Astrocyte of the spinal cord (primary cell): ENCODE data around the gene IRAK1BP1.
"Not testable (repeated sequence)": the region's sequence is repeated elsewhere in the genome, so short reads cannot be mapped to it uniquely, and the experiment has no call there.

ENCODE experiments used
- DNase-seq: peaks from one replicate; pipeline ENCODE4 v3.0.0; 2011; ENCODE audit warnings: low read depth, low spot score
- H3K4me3 ChIP-seq: 2 replicates; pipeline ENCODE4 v1.5.1; 2011; ENCODE audit warnings: low read depth, mild to moderate bottlenecking, low read length, moderate library complexity
- CTCF ChIP-seq: IDR thresholded peaks from 2 replicates; pipeline ENCODE4 v1.5.1; 2012; ENCODE audit warnings: low read depth, mild to moderate bottlenecking, low read length, inconsistent platforms
- in situ Hi-C: cut with HindIII; loops from 2 replicates; pipeline ENCODE4 v1.10.0; 2017; ENCODE audit warnings: low sequenced_read_pairs

Gene IRAK1BP1

DNA sequence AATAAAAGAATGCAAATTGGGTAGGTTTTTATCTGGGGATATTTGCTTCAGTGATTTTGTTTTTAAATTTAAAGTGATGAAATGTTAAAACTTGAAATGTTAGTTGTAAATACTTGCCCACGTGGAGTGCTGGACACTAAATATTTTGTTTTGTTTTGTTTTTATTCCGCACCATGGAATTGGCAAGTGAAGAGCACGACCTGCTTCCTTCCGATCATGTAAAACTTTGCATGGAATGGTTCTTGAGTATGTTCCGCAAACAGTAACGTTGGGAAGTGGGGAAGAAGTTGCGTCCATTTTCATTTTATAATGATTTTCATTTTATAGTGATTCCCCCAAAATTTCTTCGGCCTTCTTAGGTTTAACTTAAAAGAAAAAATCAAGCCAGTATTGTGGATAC lies 765 bp downstream of the IRAK1BP1 start:
- H3K4me3 ChIP-seq, result peak overlapping the region; percentile 93
- TF ChIP-seq CTCF, result no peak
- peak; percentile 7 for DNase-seq
- in situ Hi-C loops, result no loop called here

DNA sequence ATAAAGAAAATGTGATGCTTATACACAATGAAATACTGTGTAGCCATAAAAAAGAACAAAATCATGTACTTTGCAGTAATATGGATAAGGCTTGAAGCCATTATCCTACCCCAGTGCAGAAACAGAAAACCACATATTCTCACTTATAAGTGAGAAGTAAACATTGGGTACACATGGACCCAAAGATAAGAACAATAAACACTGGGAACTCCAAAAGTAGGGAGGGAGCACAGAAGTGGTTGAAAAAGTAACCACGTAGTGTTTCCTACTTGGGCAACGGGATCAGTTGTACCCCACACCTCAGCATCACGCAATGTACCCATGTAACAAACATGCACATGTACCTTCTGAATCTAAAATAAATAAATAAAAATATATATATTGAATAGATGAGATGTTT lies 8.2 kb downstream of the IRAK1BP1 start:
- H3K4me3 ChIP-seq, result no peak overlapping the region
- DNase-seq, result no peak
- TF ChIP-seq CTCF, result no peak
- in situ Hi-C loops, result no loop called here

- in situ Hi-C loops, result no loop called here
- no peak for TF ChIP-seq CTCF
- no peak for DNase-seq
- H3K4me3 ChIP-seq, result no peak overlapping the region
Observed at GRCh38 chr6:78883651-78884050, 16.3 kb downstream of the IRAK1BP1 start.

DNA sequence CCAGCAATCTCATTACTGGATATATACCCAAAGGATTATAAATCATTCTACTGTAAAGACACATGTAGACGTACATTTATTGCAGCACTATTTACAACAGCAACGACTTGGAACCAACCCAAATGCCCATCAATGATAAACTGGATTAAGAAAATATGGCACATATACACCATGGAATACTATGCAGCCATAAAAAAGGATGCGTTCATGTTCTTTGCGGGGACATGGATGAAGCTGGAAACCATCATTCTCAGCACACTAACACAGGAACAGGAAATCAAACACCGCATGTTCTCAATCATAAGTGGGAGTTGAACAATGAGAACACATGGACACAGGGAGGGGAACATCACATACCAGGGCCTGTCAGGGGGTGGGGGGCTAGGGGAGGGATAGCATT lies 22.6 kb downstream of the IRAK1BP1 start:
- H3K4me3 ChIP-seq, in situ Hi-C loops, DNase-seq: not testable (repeated sequence)

- TF ChIP-seq CTCF, result no peak
- DNase-seq, result no peak
- no peak overlapping the region for H3K4me3 ChIP-seq
Observed at GRCh38 chr6:78896227-78896626, 28.9 kb downstream of the IRAK1BP1 start.

DNA sequence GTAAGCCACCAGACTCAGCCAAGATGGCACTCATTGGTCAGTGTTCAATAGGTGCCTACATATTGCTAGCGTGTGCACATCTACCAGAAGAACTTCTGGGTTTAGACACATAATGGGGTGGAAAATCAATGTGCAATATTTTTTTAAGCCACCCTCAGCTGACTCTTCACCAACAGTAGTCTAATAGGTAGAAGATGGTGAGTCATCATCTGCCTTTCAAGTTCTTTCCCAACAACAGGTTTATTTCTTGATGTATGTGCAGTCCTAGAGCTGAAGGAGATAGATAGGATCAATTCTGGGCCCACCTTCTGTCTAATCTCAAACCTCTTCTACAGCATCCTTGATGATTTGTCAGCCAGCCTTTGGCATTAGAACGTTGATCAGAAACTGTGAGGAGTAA lies 41.3 kb downstream of the IRAK1BP1 start:
- in situ Hi-C loops, result no loop called here
- no peak for DNase-seq
- TF ChIP-seq CTCF, result no peak
- no peak overlapping the region for H3K4me3 ChIP-seq

More at GRCh38 chr6:78896227-78896626, 28.9 kb downstream of the IRAK1BP1 start:
- in situ Hi-C loops, result no loop called here

DNA sequence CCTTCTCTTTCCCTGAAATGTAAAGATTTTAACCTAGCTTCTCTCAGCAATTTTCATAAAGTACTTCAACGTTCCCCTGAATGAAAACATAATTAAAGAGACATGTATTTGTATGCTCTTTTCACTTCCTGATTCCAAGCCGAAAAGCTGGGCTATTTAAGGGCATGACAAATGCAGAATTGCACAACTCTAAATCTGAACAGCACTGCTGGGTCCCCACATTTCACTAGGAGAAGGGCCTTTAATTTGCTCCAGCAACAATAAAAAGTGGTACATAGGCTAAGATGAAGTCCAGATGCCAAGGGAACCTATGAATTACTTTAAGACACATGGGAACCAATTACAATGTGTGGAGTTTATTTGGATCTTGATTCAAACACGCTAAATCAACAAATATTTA lies 42.0 kb downstream of the IRAK1BP1 start:
- in situ Hi-C loops, result no loop called here
- DNase-seq, result no peak
- H3K4me3 ChIP-seq, result no peak overlapping the region
- no peak for TF ChIP-seq CTCF
